Smooth muscle cell (in vitro differentiated cells): ENCODE measurements around the gene MN1. TPM values are rescaled to one million over a fixed set of nuclear protein-coding genes. Genes with fewer than 3 reads are reported as not detected.

Source experiments
- DNase-seq: peaks from one replicate; lab custom pipeline; 2025; ENCODE audit not compliant: unreplicated experiment; lab: John Stamatoyannopoulos, UW
- H2AFZ ChIP-seq: fragments of 200-600 bp; sonication (generic); 2 replicates; pipeline ENCODE4 v1.6.0; 2016; ENCODE audit warnings: antibody characterized with exemption, low read depth, mild to moderate bottlenecking
- H3F3A ChIP-seq: fragments of 200-600 bp; sonication (generic); 2 replicates; pipeline ENCODE4 v1.6.0; 2017; ENCODE audit warnings: antibody characterized with exemption, low read depth
- H3K27ac ChIP-seq: fragments of 200-600 bp; sonication (generic); 2 replicates; pipeline ENCODE4 v1.5.1; 2016; ENCODE audit warnings: low read depth, mild to moderate bottlenecking
- H3K27me3 ChIP-seq: fragments of 200-600 bp; sonication (generic); 2 replicates; pipeline ENCODE4 v1.6.1; 2016; ENCODE audit warnings: low read depth, mild to moderate bottlenecking
- H3K36me3 ChIP-seq: fragments of 200-600 bp; sonication (generic); 2 replicates; pipeline ENCODE4 v1.5.1; 2016; ENCODE audit warnings: low read depth
- H3K4me1 ChIP-seq: fragments of 200-600 bp; sonication (generic); 2 replicates; pipeline ENCODE4 v1.5.1; 2016; ENCODE audit warnings: low read depth
- H3K4me2 ChIP-seq: fragments of 200-600 bp; sonication (generic); 2 replicates; pipeline ENCODE4 v1.6.0; 2016; ENCODE audit warnings: mild to moderate bottlenecking
- H3K4me3 ChIP-seq: fragments of 200-600 bp; sonication (generic); 2 replicates; pipeline ENCODE4 v1.5.1; 2016; ENCODE audit warnings: mild to moderate bottlenecking
- H3K79me2 ChIP-seq: fragments of 200-600 bp; sonication (generic); 2 replicates; pipeline ENCODE4 v1.6.0; 2016; ENCODE audit warnings: low read depth, mild to moderate bottlenecking
- H3K9ac ChIP-seq: fragments of 200-600 bp; sonication (generic); 2 replicates; pipeline ENCODE4 v1.6.0; 2016; ENCODE audit warnings: low read depth
- H3K9me3 ChIP-seq: fragments of 200-600 bp; sonication (generic); replicated peaks from 2 replicates; pipeline ENCODE4 v1.5.1; 2016; ENCODE audit warnings: low read depth
- H4K20me1 ChIP-seq: fragments of 200-600 bp; sonication (generic); 2 replicates; pipeline ENCODE4 v1.6.0; 2016; ENCODE audit warnings: low read depth
- CTCF ChIP-seq: fragments of 200-600 bp; sonication (generic); IDR thresholded peaks from 2 replicates; pipeline ENCODE4 v1.5.1; 2017; ENCODE audit warnings: borderline replicate concordance, mild to moderate bottlenecking, antibody characterized with exemption; ENCODE audit not compliant: insufficient read depth, poor library complexity, severe bottlenecking
- WGBS: methylation state at CpG from one replicate; pipeline ENCODE4 v1.1.7; 2016; ENCODE audit warnings: low lambda C conversion rate; 5-methylcytosine and 5-hydroxymethylcytosine counted together
- polyA plus RNA-seq: library from polyadenylated mRNA; unstranded; fragments of >200 nt; fragmentation: Nextera tagmentation; extraction: Ambion mirVana; gene quantifications from 2 replicates; pipeline ENCODE4 v1.2.1, GENCODE V29; 2016
- total RNA-seq: library from RNA; depleted of rRNA; stranded (reverse); fragments of >200 nt; gene quantifications from 2 replicates; pipeline ENCODE4 v1.2.3, GENCODE V29; 2014

MN1 gene
- total and polyA plus RNA-seq, 2 experiments from 2014 or later: 0.98 to 3.3 TPM

GRCh38 chr22:27780161-27780575 lies 21.4 kb downstream of the MN1 start:
- H3K27ac ChIP-seq: no peak overlapping the region
- peaks cover 23% of the 10 kb centered on the region for H3K4me1 ChIP-seq
- H2AFZ ChIP-seq: no peak overlapping the region
- no peaks in the 10 kb centered on the region for H3K79me2 ChIP-seq
- no peaks in the 10 kb centered on the region for H3F3A ChIP-seq
- no peak overlapping the region for H3K4me2 ChIP-seq
- no peak overlapping the region for H3K9ac ChIP-seq
- peaks cover 4% of the 10 kb centered on the region for H4K20me1 ChIP-seq
- H3K4me3 ChIP-seq: no peak overlapping the region
- 63% methylated on average over 9 of the region's 9 CpGs for WGBS
- no peaks in the 10 kb centered on the region for H3K9me3 ChIP-seq
- no peaks in the 10 kb centered on the region for H3K27me3 ChIP-seq
- no peaks in the 10 kb centered on the region for H3K36me3 ChIP-seq
- DNase-seq: no peak
- no peak for TF ChIP-seq CTCF

- no peak overlapping the region for H3K9ac ChIP-seq
- DNase-seq: no peak
- H3K4me3 ChIP-seq: no peak overlapping the region
- no peaks in the 10 kb centered on the region for H3K79me2 ChIP-seq
- no peak for TF ChIP-seq CTCF
- WGBS: 64% methylated on average over 3 of the region's 3 CpGs
- H3K9me3 ChIP-seq: no peaks in the 10 kb centered on the region
- peaks cover 4% of the 10 kb centered on the region for H4K20me1 ChIP-seq
- H3K36me3 ChIP-seq: no peaks in the 10 kb centered on the region
- H3K27ac ChIP-seq: no peak overlapping the region
- peaks cover 21% of the 10 kb centered on the region for H3K4me1 ChIP-seq
- no peak overlapping the region for H2AFZ ChIP-seq
- H3K4me2 ChIP-seq: no peak overlapping the region
- no peaks in the 10 kb centered on the region for H3K27me3 ChIP-seq
- H3F3A ChIP-seq: no peaks in the 10 kb centered on the region
Measured at GRCh38 chr22:27779643-27780042, 21.9 kb downstream of the MN1 start.

- H3K36me3 ChIP-seq: no peaks in the 10 kb centered on the region
- H3K9ac ChIP-seq: no peak overlapping the region
- H3K4me2 ChIP-seq: no peak overlapping the region
- WGBS: 79% methylated on average over 24 of the region's 24 CpGs
- TF ChIP-seq CTCF: no peak
- no peak for DNase-seq
- no peak overlapping the region for H3K4me3 ChIP-seq
- no peaks in the 10 kb centered on the region for H3F3A ChIP-seq
- peaks cover 16% of the 10 kb centered on the region for H3K4me1 ChIP-seq
- no peak overlapping the region for H3K27ac ChIP-seq
- peaks cover 4% of the 10 kb centered on the region for H4K20me1 ChIP-seq
- no peaks in the 10 kb centered on the region for H3K79me2 ChIP-seq
- H2AFZ ChIP-seq: no peak overlapping the region
- no peaks in the 10 kb centered on the region for H3K27me3 ChIP-seq
- H3K9me3 ChIP-seq: no peaks in the 10 kb centered on the region
Measured at GRCh38 chr22:27778294-27779090, 23.1 kb downstream of the MN1 start.

GRCh38 chr22:27777128-27777527 lies 24.4 kb downstream of the MN1 start:
- Histone ChIP-seq H3K4me1 (peaks cover 16% of the 10 kb centered on the region), H4K20me1 (no peaks in the 10 kb centered on the region), H3K9ac (no peak overlapping the region), H3K27ac (no peak overlapping the region), H3K27me3 (no peaks in the 10 kb centered on the region), H3K36me3 (no peaks in the 10 kb centered on the region), H3F3A (no peaks in the 10 kb centered on the region), H3K4me3 (no peak overlapping the region), H3K79me2 (no peaks in the 10 kb centered on the region), H3K9me3 (no peaks in the 10 kb centered on the region), H2AFZ (no peak overlapping the region), H3K4me2 (no peak overlapping the region)
- DNase-seq: no peak
- WGBS: 94% methylated on average over 9 of the region's 9 CpGs
- TF ChIP-seq CTCF: no peak
